GM18909 (cell line): ENCODE measurements around the gene KLF8.

Source experiments
- ATAC-seq: cut with Tn5 transposase; IDR thresholded peaks from one replicate; pipeline ENCODE4 v1.9.1; 2021; ENCODE audit warnings: mild to moderate bottlenecking; ENCODE audit not compliant: unreplicated experiment, poor library complexity

Gene KLF8

GRCh38 chrX:56308726-56309125 is 76.6 kb downstream of the KLF8 start:
- ATAC-seq = no peak

- ATAC-seq = no peak
Measured at GRCh38 chrX:56309881-56310280, 77.7 kb downstream of the KLF8 start.

- no peak for ATAC-seq
Measured at GRCh38 chrX:56310581-56310980, 78.4 kb downstream of the KLF8 start.

GRCh38 chrX:56313308-56313707 is 81.2 kb downstream of the KLF8 start:
- no peak for ATAC-seq

- no peak for ATAC-seq
Measured at GRCh38 chrX:56314334-56314733, 82.2 kb downstream of the KLF8 start.

GRCh38 chrX:56318076-56318475 is 85.9 kb downstream of the KLF8 start:
- ATAC-seq = no peak

GRCh38 chrX:56319165-56319564 is 87.0 kb downstream of the KLF8 start:
- no peak for ATAC-seq
